MM.1S (cell line): ENCODE data around the gene NUDC.

Experiments used
- CTCF ChIP-seq: fragments of 300-600 bp; sonication (generic); IDR thresholded peaks from 2 replicates; pipeline ENCODE4 v1.5.1; 2016; ENCODE audit warnings: antibody characterized with exemption, low read length, mixed read lengths
- EZH2phosphoT487 ChIP-seq: fragments of 300-600 bp; sonication (generic); IDR thresholded peaks from 2 replicates; pipeline ENCODE4 v1.6.1; 2018; ENCODE audit warnings: antibody characterized with exemption, low read length

GRCh38 chr1:26946270-26946669 lies 24.7 kb downstream of the NUDC start:
- TF ChIP-seq CTCF, result no peak
- no peak for TF ChIP-seq EZH2phosphoT487
